ENCODE measurements around the gene POLR2J.

POLR2J gene

DNA sequence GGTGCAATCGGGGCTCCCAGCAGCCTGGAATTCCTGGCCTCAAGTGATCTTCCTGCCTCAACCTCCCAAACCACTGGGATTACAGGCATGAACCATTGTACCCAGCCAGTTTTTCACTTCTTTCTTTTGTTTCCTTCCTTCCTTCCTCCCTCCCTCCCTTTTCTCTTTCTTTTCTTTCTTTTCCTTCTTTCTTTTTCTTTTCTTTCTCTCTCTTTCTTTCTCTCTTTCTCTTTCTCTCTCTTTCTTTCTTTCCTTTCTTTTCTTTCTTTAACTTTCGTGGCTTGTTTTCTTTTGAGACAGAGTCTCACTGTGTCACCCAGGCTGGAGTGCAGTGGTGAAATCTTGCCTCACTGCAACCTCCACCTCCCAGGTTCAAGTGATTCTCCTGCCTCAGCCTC is 33.0 kb downstream of the POLR2J start:
- TF ChIP-seq, protein P1, sequence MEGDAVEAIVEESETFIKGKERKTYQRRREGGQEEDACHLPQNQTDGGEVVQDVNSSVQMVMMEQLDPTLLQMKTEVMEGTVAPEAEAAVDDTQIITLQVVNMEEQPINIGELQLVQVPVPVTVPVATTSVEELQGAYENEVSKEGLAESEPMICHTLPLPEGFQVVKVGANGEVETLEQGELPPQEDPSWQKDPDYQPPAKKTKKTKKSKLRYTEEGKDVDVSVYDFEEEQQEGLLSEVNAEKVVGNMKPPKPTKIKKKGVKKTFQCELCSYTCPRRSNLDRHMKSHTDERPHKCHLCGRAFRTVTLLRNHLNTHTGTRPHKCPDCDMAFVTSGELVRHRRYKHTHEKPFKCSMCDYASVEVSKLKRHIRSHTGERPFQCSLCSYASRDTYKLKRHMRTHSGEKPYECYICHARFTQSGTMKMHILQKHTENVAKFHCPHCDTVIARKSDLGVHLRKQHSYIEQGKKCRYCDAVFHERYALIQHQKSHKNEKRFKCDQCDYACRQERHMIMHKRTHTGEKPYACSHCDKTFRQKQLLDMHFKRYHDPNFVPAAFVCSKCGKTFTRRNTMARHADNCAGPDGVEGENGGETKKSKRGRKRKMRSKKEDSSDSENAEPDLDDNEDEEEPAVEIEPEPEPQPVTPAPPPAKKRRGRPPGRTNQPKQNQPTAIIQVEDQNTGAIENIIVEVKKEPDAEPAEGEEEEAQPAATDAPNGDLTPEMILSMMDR (IDR thresholded peaks at IDR 0.05), result no peak

DNA sequence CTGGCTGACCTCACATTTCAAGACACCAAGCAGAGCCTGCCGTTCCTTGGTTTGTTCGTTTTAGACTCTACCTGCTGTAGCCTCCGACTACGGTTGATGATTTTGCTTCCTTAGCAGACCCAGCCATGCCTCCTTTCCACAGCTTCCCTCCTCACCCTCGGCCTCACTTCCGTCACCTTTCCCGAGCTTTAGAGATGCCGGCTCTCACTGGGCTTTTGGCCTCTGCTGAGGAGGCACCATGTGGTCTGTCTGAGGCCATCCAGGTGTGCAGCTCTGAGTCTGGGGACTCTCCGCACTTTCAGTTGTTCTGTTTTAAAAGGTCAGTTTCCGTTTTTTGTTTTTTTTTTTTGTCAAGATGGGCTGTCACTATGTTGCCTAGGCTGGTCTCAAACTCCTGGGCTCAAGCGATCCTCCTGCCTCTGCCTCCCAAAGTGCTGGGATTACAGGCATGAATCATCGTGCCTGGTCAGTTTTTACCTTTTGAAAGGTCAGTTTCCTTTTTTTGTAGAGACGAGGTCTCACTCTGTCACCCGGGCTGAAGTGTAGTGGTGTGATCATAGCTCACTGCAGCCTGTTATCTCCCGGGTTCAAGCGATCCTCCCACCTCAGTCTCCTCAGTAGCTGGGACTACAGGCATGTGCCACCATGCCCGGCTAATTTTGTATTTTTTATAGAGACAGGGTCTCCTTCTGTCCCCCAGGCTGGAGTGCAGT is 33.6 kb downstream of the POLR2J start:
- TF ChIP-seq, protein P1 (IDR thresholded peaks at IDR 0.05), result no peak

DNA sequence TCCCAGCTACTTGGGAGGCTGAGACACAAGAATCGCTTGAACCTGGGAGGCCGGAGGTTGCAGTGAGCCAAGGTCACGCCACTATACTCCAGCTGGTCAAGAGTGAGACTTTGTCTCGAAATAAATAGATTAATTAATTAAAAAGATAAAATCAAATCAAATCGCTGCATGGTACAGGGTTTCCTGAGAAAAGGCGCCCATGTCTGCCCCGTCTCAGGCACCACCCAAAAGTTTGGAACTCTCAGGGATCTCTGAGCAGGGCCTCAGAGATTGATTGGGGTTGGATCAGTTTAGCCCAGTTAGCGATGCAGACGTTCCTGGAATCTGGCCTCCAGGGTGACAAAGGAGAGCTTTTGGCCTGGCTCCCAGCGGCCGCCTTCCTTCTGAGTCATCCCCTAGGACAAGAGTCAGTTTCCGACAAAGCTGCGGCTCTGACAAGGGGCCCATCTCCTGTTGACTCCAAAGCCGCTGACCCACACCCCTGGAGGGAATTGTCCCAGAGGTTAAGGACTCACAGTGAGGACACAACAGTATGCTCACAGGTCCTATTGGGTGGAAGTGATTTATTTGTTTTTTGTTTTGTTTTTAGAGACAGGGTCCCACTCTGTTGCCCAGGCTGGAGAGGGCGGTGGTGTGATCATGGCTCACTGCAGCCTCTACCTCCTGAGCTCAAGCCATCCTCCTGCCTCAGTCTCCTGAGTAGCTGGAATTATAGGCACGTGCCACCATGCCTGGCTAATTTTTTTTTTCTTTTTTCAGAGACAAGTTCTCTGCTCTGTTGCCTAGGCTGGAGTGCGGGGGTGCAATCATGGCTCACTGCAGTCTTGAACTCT is 38.5 kb downstream of the POLR2J start:
- TF ChIP-seq, protein P1 (IDR thresholded peaks at IDR 0.05), result no peak

DNA sequence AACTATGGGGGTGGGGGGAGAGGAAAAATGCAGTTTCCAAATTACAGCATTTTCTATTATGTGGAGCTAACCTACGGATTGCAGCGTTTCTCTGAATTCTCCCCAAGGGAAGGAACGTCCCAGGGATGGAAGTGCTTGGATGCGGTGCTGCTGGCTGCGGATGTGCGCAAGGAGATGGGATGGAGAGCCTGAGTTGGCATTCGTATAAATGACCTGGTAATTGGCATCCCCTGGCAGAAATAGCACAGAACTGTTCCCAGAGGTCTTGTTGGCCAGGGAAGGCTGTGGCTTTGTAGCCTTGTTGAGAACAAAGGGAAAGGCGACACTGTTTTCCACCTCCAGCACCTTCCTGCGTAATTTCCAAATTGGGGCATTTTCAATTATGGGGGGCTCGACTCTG is 42.6 kb downstream of the POLR2J start:
- TF ChIP-seq, protein P1 (IDR thresholded peaks at IDR 0.05), result no peak

DNA sequence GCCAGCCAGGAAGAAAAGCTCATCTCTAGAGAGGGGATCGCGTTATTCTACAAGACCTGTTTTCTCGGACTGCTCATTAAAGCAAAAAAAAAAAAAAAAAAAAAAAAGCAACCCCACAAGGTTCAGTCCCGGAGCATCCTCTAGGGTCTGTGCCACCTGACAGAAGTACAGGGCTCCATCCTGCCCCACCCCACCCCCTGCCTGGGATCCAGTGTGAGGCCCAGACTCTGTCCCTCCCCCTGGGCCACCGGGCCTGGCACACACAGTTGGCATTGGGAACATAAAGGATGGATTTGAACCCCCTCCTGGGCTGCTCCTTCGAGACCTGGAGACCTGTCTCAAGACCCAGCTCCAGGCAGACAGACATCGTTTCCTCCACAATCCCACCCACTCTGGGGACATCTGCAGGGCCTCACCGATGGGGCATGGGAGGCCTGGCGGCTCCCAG is 44.7 kb downstream of the POLR2J start:
- TF ChIP-seq, protein P1 (IDR thresholded peaks at IDR 0.05), result no peak

DNA sequence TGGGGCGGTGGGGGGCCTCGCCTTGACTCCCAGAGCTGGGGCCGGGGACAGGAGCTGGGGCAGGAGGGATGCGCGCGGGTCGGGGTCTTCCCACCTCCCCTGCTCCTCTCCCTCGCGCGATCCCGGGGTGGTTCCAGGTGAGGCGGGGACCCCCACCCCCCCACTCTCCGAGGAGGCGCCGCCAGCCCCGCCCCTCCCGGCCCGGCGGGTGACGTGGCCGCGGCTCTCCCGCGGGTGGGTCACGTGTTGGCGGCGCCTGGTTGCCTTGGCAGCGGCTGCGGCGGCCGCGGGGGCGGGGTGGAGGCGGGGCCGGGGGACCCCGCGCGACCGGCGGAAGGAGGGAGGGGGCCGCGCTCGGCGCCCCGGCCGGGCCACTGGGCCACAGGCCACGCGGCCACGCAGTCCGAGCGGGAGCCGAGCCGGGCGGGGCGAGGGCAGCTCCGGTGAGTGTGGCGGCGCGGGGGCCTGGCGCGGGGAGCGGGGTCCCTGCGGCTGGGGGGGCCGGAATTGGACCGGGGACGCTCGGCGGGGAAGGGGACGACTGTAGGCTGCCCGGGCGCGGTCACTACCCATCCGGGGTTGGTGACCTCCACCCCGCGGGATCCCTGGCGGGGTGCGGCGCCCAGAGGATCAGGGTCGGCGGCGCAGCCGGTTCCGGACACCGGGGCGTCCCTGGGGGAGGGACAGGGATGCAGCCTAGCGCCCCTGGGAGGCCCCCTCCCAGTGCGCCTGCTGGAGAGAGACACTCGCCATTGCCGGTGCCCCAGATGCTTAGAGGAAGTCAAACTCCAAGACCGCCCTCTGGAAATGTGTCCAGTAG is 45.3 kb downstream of the POLR2J start, which contains the start of gene ORAI2:
Gene ORAI2 (plus strand): TSS at position 357 of the 820 bp plus-strand sequence. CDS start 5,382 bp downstream, outside the sequence.
- TF ChIP-seq, protein P1 (IDR thresholded peaks at IDR 0.05), result no peak

All from LNCAP (cell line).